Lower lobe of right lung (tissue), 2 donors: ENCODE results near the gene MYL6B. TPM values are rescaled to one million over a fixed set of nuclear protein-coding genes. Genes with fewer than 3 reads are reported as not detected.

Experiments used
- ATAC-seq, 2 donors: fragments of 200-7000 bp; cut with Tn5 transposase; one replicate each; pipeline ENCODE4 v1.9.1; 2020 to 2022; ENCODE audit warnings: mild to moderate bottlenecking in 2 of 2, moderate library complexity in 2 of 2
- DNase-seq: peaks from one replicate; pipeline ENCODE4 v3.0.0-alpha.2; 2020
- H3K27ac ChIP-seq: fragments of 200-600 bp; one replicate; pipeline ENCODE4 v1.8.0; 2022
- H3K27me3 ChIP-seq: fragments of 200-600 bp; one replicate; pipeline ENCODE4 v1.8.0; 2022; ENCODE audit warnings: low read depth
- H3K36me3 ChIP-seq: fragments of 200-600 bp; one replicate; pipeline ENCODE4 v1.8.0; 2022; ENCODE audit warnings: mild to moderate bottlenecking
- H3K4me1 ChIP-seq: fragments of 200-600 bp; one replicate; pipeline ENCODE4 v1.8.0; 2022
- H3K4me3 ChIP-seq: fragments of 200-600 bp; one replicate; pipeline ENCODE4 v1.8.0; 2022; ENCODE audit warnings: mild to moderate bottlenecking
- H3K9me3 ChIP-seq: fragments of 200-600 bp; one replicate; pipeline ENCODE4 v1.8.0; 2022
- CTCF ChIP-seq: fragments of 200-600 bp; IDR thresholded peaks from one replicate; pipeline ENCODE4 v1.8.0; 2022; ENCODE audit warnings: antibody characterized with exemption, mild to moderate bottlenecking
- intact Hi-C: fragments of 100-400 bp; cut with DNase I; formaldehyde crosslinking; loops from one replicate; pipeline ENCODE4 v1.11.0; 2022
- total RNA-seq: library from RNA; stranded (reverse); fragmentation: NEBNext Ultra II Directional; extraction: Animal tissue kit (Norgen Biotek cat#: 25700); gene quantifications from one replicate; pipeline ENCODE4 v1.2.1, GENCODE V29; 2021
- donor health status: DM: no; HTN: yes; CAD: no; lungs with severe emphysema.

Gene MYL6B
- total RNA-seq, 1 donor from 2014 or later, result 21.4 TPM

DNA sequence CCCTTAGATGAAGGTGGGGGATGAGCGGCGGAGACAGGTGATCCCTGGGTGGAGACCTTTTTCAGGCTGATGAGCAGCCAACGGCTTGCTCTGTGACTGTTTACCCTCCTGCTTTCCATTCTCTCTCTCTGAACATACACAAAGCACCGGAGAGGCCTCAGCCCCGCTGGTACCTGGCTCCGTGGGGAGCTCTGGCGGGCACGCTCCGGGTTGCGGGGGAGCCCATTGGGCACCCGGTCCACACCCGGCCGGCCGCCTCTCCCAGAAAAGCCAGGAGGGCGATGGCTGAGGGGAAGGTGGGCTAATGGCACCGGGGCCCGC, 36.4 kb downstream of the MYL6B start:
- H3K27ac ChIP-seq, result peak overlapping the region; percentile 93

DNA sequence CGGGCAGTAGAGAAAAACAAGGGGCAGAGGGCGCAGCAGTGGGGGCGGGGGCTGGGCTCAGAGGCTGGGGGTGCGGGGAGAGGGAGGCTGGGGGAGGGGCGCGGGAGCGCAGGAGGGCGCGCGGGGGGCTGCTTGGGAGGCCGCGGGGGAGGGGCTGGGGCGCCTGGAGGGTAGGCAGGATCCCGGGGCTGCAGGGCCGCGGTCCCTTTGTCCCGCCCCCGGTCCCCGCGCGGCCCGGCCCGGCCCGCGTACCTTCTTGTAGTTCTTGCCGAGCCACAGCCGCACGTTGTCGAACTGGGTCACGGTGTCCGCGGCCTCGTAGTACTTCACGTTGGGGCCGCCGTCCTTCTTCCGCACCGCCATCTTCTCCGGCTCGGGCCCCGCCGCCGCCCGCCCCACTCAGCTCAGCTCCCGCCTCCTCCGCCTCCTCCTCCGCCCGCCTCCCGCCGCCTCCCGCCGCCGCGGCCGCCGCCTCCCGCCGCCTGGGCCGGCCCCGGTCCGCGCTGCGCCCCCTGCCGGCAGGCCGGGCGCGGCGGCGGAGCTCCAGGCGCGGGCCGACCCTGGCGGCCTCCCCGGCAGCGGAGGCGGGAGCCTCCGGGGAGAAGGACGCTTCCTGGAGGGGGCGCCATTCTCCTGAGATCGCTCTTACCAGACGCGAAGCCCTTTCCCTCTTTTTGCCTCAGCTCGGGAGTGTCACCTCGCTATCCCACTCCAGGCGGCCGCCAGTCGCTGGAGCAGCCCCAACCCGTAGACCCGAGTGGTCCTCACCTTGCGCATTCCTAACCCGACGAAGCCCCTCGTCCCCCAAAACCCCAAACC, 36.9 kb downstream of the MYL6B start, which contains the start of gene SMARCC2:
SMARCC2 (minus strand) TSS at position 385 of the 819 bp plus-strand sequence; CDS start at position 363, 22 bp downstream.
- Histone ChIP-seq H3K36me3 (peaks cover 27% of the 10 kb centered on the region), H3K27ac (peak within 1 kb of the TSS; percentile 93), H3K4me1 (peaks cover 29% of the 10 kb centered on the region), H3K9me3 (no peaks in the 10 kb centered on the region), H3K27me3 (no peaks in the 10 kb centered on the region), H3K4me3 (peak within 1 kb of the TSS; percentile 85)
- DNase-seq (peak; percentile 92), ATAC-seq (peak; percentile 88 to 96)
- TF ChIP-seq CTCF, result peak; percentile 61
- intact Hi-C loops, result no loop called here

More for the DNA sequence above, 36.4 kb downstream of the MYL6B start:
- no peak for TF ChIP-seq CTCF
- no peaks in the 10 kb centered on the region for H3K9me3 ChIP-seq
- H3K36me3 ChIP-seq, result peaks cover 33% of the 10 kb centered on the region
- DNase-seq (no peak), ATAC-seq (peak; percentile 1 to 22)
- H3K27me3 ChIP-seq, result no peaks in the 10 kb centered on the region
- intact Hi-C loops, result no loop called here
- peak overlapping the region; percentile 85 for H3K4me3 ChIP-seq
- H3K4me1 ChIP-seq, result peaks cover 29% of the 10 kb centered on the region

DNA sequence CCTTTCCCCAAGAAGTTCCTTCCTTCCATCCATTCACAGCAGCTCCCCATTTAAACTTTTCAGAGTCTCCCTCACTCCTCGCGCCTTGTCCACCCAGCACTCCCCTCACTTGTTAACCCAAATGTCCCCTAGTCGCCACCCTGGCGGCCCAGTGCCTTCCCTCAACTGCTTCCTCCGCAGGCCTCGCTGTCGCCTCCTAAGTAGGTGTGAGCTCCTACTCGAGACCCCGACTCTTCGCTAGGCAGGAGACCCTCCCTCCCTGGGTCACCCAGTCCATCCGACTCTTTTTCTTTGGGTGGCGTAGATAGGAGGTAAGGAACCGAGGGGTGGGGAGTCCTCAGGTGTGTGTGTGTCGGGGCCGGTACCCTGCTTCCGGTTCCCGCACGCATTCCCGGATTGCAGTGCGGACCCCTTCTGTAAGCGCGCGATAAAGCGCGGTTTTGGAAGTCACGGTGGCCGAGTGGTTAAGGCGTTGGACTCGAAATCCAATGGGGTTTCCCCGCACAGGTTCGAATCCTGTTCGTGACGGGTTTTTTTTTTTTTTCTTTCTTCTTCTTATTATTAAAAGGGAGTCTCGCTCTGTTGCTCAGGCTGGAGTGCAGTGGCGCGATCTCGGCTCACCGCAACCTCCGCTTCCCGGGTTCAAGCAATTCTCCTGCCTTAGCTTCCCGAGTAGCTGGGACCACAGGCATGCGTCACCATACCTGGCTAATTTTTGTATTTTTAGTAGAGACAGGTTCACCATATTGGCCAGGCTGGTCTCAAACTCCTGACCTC, 37.7 kb downstream of the MYL6B start:
- intact Hi-C loops, result no loop called here

DNA sequence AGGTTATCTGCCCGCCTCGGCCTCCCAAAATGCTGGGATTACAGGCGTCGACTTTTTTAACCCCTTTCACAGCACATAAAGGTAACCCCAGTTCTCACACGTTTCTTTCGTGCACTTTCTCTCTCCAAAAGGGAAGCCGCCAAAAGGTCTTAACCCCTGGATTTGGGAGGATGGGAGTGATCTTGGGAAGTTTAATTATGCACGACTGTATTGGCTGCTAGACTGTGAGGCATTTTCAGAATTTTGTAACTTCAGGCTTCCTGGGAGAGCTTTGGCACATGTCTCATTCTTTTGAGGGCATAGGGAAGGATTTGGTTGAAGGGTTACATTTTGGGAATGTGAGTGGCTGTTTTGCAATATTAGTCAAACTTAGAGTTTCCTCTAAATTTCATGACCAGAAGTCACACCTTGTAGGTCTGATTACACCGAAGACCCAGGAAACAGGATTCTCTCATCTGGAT, 38.3 kb downstream of the MYL6B start:
- no peak for TF ChIP-seq CTCF
- H3K36me3 ChIP-seq, result peaks cover 13% of the 10 kb centered on the region
- peak overlapping the region; percentile 93 for H3K27ac ChIP-seq
- no peak for DNase-seq
- peak overlapping the region; percentile 85 for H3K4me3 ChIP-seq
- H3K9me3 ChIP-seq, result no peaks in the 10 kb centered on the region
- no peaks in the 10 kb centered on the region for H3K27me3 ChIP-seq
- H3K4me1 ChIP-seq, result peaks cover 29% of the 10 kb centered on the region
- intact Hi-C loops, result no loop called here
- no peak for ATAC-seq

More for the DNA sequence above, 37.7 kb downstream of the MYL6B start:
- Histone ChIP-seq H3K9me3 (no peaks in the 10 kb centered on the region), H3K4me3 (peak overlapping the region; percentile 85), H3K36me3 (peaks cover 19% of the 10 kb centered on the region), H3K27ac (peak overlapping the region; percentile 93), H3K27me3 (no peaks in the 10 kb centered on the region), H3K4me1 (peaks cover 29% of the 10 kb centered on the region)
- no peak for TF ChIP-seq CTCF
- DNase-seq (peak; percentile 83), ATAC-seq (peak; percentile 82 to 83)

DNA sequence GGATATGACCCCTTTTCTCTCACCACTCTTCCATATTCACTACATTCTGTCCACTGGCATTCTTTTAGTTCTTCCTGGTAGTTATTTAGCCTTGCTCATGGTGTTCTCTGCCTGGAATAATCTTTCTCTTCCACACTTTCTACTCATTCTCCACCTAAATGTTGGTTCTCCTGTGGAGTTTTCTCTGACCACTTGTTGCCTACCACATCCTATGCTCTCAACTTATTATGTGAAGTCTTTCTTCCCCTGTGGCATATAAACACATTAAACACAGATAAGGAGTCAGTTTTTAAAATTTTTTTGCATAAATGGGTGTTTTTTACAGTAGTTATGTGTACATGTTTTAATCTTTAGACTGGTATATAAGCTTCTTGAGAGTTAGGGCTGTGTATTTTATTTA, 40.2 kb downstream of the MYL6B start:
- peaks cover 20% of the 10 kb centered on the region for H3K4me1 ChIP-seq
- DNase-seq (no peak), ATAC-seq (no peak)
- no peaks in the 10 kb centered on the region for H3K9me3 ChIP-seq
- intact Hi-C loops, result no loop called here
- no peak overlapping the region for H3K4me3 ChIP-seq
- TF ChIP-seq CTCF, result no peak
- H3K36me3 ChIP-seq, result no peaks in the 10 kb centered on the region
- H3K27me3 ChIP-seq, result no peaks in the 10 kb centered on the region
- H3K27ac ChIP-seq, result no peak overlapping the region
